Activated naive CD8-positive, alpha-beta T cell treated with anti-CD3 and anti-CD28 coated beads for 36 hours (primary cell): ENCODE results near the gene FAM98B. TPM values are rescaled to one million over a fixed set of nuclear protein-coding genes. Genes with fewer than 3 reads are reported as not detected.

ENCODE experiments used
- DNase-seq: peaks from one replicate; pipeline ENCODE4 v3.0.0; 2021
- H3K27ac Mint-ChIP-seq: one replicate; pipeline ENCODE4 v1.8.0; 2022; ENCODE audit warnings: mild to moderate bottlenecking, moderate library complexity, mixed read lengths
- H3K27me3 Mint-ChIP-seq: one replicate; pipeline ENCODE4 v1.8.0; 2022; ENCODE audit warnings: mild to moderate bottlenecking, mixed read lengths
- H3K36me3 Mint-ChIP-seq: one replicate; pipeline ENCODE4 v1.8.0; 2021; ENCODE audit warnings: mild to moderate bottlenecking, mixed read lengths
- H3K4me1 Mint-ChIP-seq: one replicate; pipeline ENCODE4 v1.8.0; 2021; ENCODE audit warnings: mixed read lengths
- H3K4me3 Mint-ChIP-seq: one replicate; pipeline ENCODE4 v1.8.0; 2022; ENCODE audit warnings: mild to moderate bottlenecking, moderate library complexity, mixed read lengths
- H3K9me3 Mint-ChIP-seq: one replicate; pipeline ENCODE4 v1.8.0; 2022; ENCODE audit warnings: mixed read lengths
- total RNA-seq, 2 experiments: library from RNA; stranded (reverse); gene quantifications; one replicate each; pipeline ENCODE4 v1.2.3, GENCODE V29; 2021

FAM98B gene
- total RNA-seq, 2 experiments from 2014 or later: 54.9 to 59.3 TPM

- H3K27ac Mint-ChIP-seq: no peak overlapping the region
- H3K9me3 Mint-ChIP-seq: peaks cover 3% of the 10 kb centered on the region
- H3K36me3 Mint-ChIP-seq: no peaks in the 10 kb centered on the region
- H3K4me3 Mint-ChIP-seq: no peak overlapping the region
- peaks cover 5% of the 10 kb centered on the region for H3K4me1 Mint-ChIP-seq
- peak; percentile 32 for DNase-seq
- peaks cover 26% of the 10 kb centered on the region for H3K27me3 Mint-ChIP-seq
Measured at GRCh38 chr15:38440353-38441129, 13.4 kb upstream of the FAM98B start.

GRCh38 chr15:38441130-38441519 lies 12.8 kb upstream of the FAM98B start:
- Mint-ChIP-seq H3K27ac (no peak overlapping the region), H3K4me1 (peaks cover 5% of the 10 kb centered on the region), H3K27me3 (peaks cover 26% of the 10 kb centered on the region), H3K36me3 (no peaks in the 10 kb centered on the region), H3K4me3 (no peak overlapping the region), H3K9me3 (peaks cover 3% of the 10 kb centered on the region)
- no peak for DNase-seq

GRCh38 chr15:38454696-38455090 lies 766 bp downstream of the FAM98B start:
- H3K36me3 Mint-ChIP-seq: peaks cover 12% of the 10 kb centered on the region
- no peak for DNase-seq
- H3K9me3 Mint-ChIP-seq: no peaks in the 10 kb centered on the region
- H3K27ac Mint-ChIP-seq: peak overlapping the region; percentile 92
- peak overlapping the region; percentile 95 for H3K4me3 Mint-ChIP-seq
- no peaks in the 10 kb centered on the region for H3K27me3 Mint-ChIP-seq
- H3K4me1 Mint-ChIP-seq: peaks cover 31% of the 10 kb centered on the region

GRCh38 chr15:38455092-38455491 lies 1.2 kb downstream of the FAM98B start:
- DNase-seq: no peak
- Mint-ChIP-seq H3K36me3 (peaks cover 12% of the 10 kb centered on the region), H3K9me3 (no peaks in the 10 kb centered on the region), H3K4me1 (peaks cover 35% of the 10 kb centered on the region), H3K27me3 (no peaks in the 10 kb centered on the region), H3K4me3 (peak overlapping the region; percentile 95), H3K27ac (peak overlapping the region; percentile 92)

GRCh38 chr15:38458646-38459045 lies 4.7 kb downstream of the FAM98B start:
- H3K4me1 Mint-ChIP-seq: peaks cover 48% of the 10 kb centered on the region
- no peak for DNase-seq
- H3K27me3 Mint-ChIP-seq: no peaks in the 10 kb centered on the region
- no peak overlapping the region for H3K4me3 Mint-ChIP-seq
- H3K9me3 Mint-ChIP-seq: no peaks in the 10 kb centered on the region
- peaks cover 12% of the 10 kb centered on the region for H3K36me3 Mint-ChIP-seq
- H3K27ac Mint-ChIP-seq: no peak overlapping the region

GRCh38 chr15:38459480-38459879 lies 5.6 kb downstream of the FAM98B start:
- Mint-ChIP-seq H3K27ac (no peak overlapping the region), H3K36me3 (peaks cover 12% of the 10 kb centered on the region), H3K27me3 (no peaks in the 10 kb centered on the region), H3K9me3 (no peaks in the 10 kb centered on the region), H3K4me3 (no peak overlapping the region), H3K4me1 (peaks cover 48% of the 10 kb centered on the region)
- DNase-seq: no peak

GRCh38 chr15:38460543-38460942 lies 6.6 kb downstream of the FAM98B start:
- H3K4me1 Mint-ChIP-seq: peaks cover 43% of the 10 kb centered on the region
- no peak for DNase-seq
- no peak overlapping the region for H3K27ac Mint-ChIP-seq
- no peaks in the 10 kb centered on the region for H3K9me3 Mint-ChIP-seq
- no peak overlapping the region for H3K4me3 Mint-ChIP-seq
- H3K27me3 Mint-ChIP-seq: no peaks in the 10 kb centered on the region
- H3K36me3 Mint-ChIP-seq: peaks cover 10% of the 10 kb centered on the region

GRCh38 chr15:38461066-38461833 lies 7.3 kb downstream of the FAM98B start:
- H3K27me3 Mint-ChIP-seq: no peaks in the 10 kb centered on the region
- H3K4me3 Mint-ChIP-seq: no peak overlapping the region
- H3K9me3 Mint-ChIP-seq: no peaks in the 10 kb centered on the region
- DNase-seq: no peak
- peaks cover 10% of the 10 kb centered on the region for H3K36me3 Mint-ChIP-seq
- no peak overlapping the region for H3K27ac Mint-ChIP-seq
- peaks cover 38% of the 10 kb centered on the region for H3K4me1 Mint-ChIP-seq

- H3K27ac Mint-ChIP-seq: no peak overlapping the region
Measured at GRCh38 chr15:38463893-38464292, 10.0 kb downstream of the FAM98B start.

GRCh38 chr15:38464675-38465074 lies 10.7 kb downstream of the FAM98B start:
- no peak overlapping the region for H3K4me3 Mint-ChIP-seq
- H3K4me1 Mint-ChIP-seq: peaks cover 20% of the 10 kb centered on the region
- no peaks in the 10 kb centered on the region for H3K36me3 Mint-ChIP-seq
- no peak for DNase-seq
- H3K9me3 Mint-ChIP-seq: no peaks in the 10 kb centered on the region
- no peaks in the 10 kb centered on the region for H3K27me3 Mint-ChIP-seq
- no peak overlapping the region for H3K27ac Mint-ChIP-seq

More at GRCh38 chr15:38463893-38464292, 10.0 kb downstream of the FAM98B start:
- H3K36me3 Mint-ChIP-seq: peaks cover 3% of the 10 kb centered on the region
- H3K4me1 Mint-ChIP-seq: peaks cover 22% of the 10 kb centered on the region
- DNase-seq: no peak
- H3K9me3 Mint-ChIP-seq: no peaks in the 10 kb centered on the region
- H3K4me3 Mint-ChIP-seq: no peak overlapping the region
- H3K27me3 Mint-ChIP-seq: no peaks in the 10 kb centered on the region

GRCh38 chr15:38470816-38471215 lies 16.9 kb downstream of the FAM98B start:
- Mint-ChIP-seq H3K27ac (no peak overlapping the region), H3K36me3 (peaks cover 7% of the 10 kb centered on the region), H3K9me3 (no peaks in the 10 kb centered on the region), H3K27me3 (no peaks in the 10 kb centered on the region), H3K4me3 (no peak overlapping the region), H3K4me1 (peaks cover 2% of the 10 kb centered on the region)
- no peak for DNase-seq

- Mint-ChIP-seq H3K27me3 (no peaks in the 10 kb centered on the region), H3K27ac (no peak overlapping the region), H3K4me1 (peaks cover 2% of the 10 kb centered on the region), H3K9me3 (no peaks in the 10 kb centered on the region), H3K4me3 (no peak overlapping the region), H3K36me3 (peaks cover 7% of the 10 kb centered on the region)
- no peak for DNase-seq
Measured at GRCh38 chr15:38471974-38472373, 18.0 kb downstream of the FAM98B start.

GRCh38 chr15:38474155-38474757 lies 20.3 kb downstream of the FAM98B start:
- H3K36me3 Mint-ChIP-seq: peaks cover 7% of the 10 kb centered on the region
- H3K4me1 Mint-ChIP-seq: peaks cover 3% of the 10 kb centered on the region
- no peaks in the 10 kb centered on the region for H3K9me3 Mint-ChIP-seq
- no peak overlapping the region for H3K4me3 Mint-ChIP-seq
- no peak for DNase-seq
- H3K27ac Mint-ChIP-seq: no peak overlapping the region
- no peaks in the 10 kb centered on the region for H3K27me3 Mint-ChIP-seq

GRCh38 chr15:38475361-38475760 lies 21.4 kb downstream of the FAM98B start:
- peaks cover 6% of the 10 kb centered on the region for H3K4me1 Mint-ChIP-seq
- peaks cover 7% of the 10 kb centered on the region for H3K36me3 Mint-ChIP-seq
- no peaks in the 10 kb centered on the region for H3K9me3 Mint-ChIP-seq
- no peak for DNase-seq
- H3K27me3 Mint-ChIP-seq: no peaks in the 10 kb centered on the region
- H3K27ac Mint-ChIP-seq: no peak overlapping the region
- H3K4me3 Mint-ChIP-seq: no peak overlapping the region

- no peak overlapping the region for H3K27ac Mint-ChIP-seq
- peaks cover 8% of the 10 kb centered on the region for H3K4me1 Mint-ChIP-seq
- peaks cover 8% of the 10 kb centered on the region for H3K36me3 Mint-ChIP-seq
Measured at GRCh38 chr15:38476120-38476519, 22.2 kb downstream of the FAM98B start.

More at GRCh38 chr15:38476120-38476519, 22.2 kb downstream of the FAM98B start:
- DNase-seq: no peak
- no peak overlapping the region for H3K4me3 Mint-ChIP-seq
- H3K9me3 Mint-ChIP-seq: no peaks in the 10 kb centered on the region
- no peaks in the 10 kb centered on the region for H3K27me3 Mint-ChIP-seq
